Measurements from ENCODE around the gene CUTC. TPM values are rescaled to one million over a fixed set of nuclear protein-coding genes. Genes with fewer than 3 reads are reported as not detected.

The CUTC gene
- total and polyA plus RNA-seq, 9 donors, result 12.4 to 20.6 (median 14.1) TPM

- Histone ChIP-seq H3K9me3 (no peaks in the 10 kb centered on the region), H3K4me3 (no peak overlapping the region), H3K27ac (no peak overlapping the region), H3K4me1 (ENCODE audit: insufficient read depth) (no peaks in the 10 kb centered on the region), H3K27me3 (no peaks in the 10 kb centered on the region), H3K36me3 (no peaks in the 10 kb centered on the region)
- WGBS, 3 donors, result 81 to 86% (median 83%) methylated on average over 3 of the region's 3 CpGs
- intact Hi-C loops (cut with DNase I), result no loop called here
- no peak for DNase-seq
- no peak for TF ChIP-seq CTCF (IDR thresholded peaks at IDR 0.05)
Observed at GRCh38 chr10:99693933-99694583, 38.0 kb upstream of the CUTC start.

DNA sequence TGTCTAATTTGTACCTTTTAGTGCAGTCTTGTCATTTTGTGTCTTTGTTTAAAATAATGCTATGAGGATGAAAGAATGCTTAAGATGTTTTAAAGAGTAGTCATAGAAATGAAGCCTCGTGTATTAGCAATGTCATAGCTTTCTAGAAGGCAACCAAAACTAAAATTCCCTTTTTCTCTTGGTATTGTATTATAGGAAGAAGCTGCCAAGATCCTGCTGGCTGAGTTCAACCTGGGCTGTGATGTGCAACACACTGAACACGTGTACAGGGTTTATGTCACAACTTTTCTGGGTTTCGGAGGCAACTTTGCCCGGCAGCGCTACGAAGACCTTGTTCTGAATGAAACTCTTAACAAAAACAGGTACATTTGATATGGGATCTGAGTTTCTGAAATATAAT, 36.3 kb upstream of the CUTC start:
- DNase-seq, result no peak
- Histone ChIP-seq H3K36me3 (no peaks in the 10 kb centered on the region), H3K27me3 (no peaks in the 10 kb centered on the region), H3K9me3 (no peaks in the 10 kb centered on the region), H3K4me3 (no peak overlapping the region), H3K4me1 (ENCODE audit: insufficient read depth) (no peaks in the 10 kb centered on the region), H3K27ac (no peak overlapping the region)
- no peak for TF ChIP-seq EP300 (IDR thresholded peaks at IDR 0.05)
- TF ChIP-seq CTCF (IDR thresholded peaks at IDR 0.05), result no peak
- no peak for TF ChIP-seq POLR2A (IDR thresholded peaks at IDR 0.05)
- 84 to 86% (median 85%) methylated on average over 6 of the region's 6 CpGs for WGBS, 3 donors
- intact Hi-C loops (cut with DNase I), result no loop called here

DNA sequence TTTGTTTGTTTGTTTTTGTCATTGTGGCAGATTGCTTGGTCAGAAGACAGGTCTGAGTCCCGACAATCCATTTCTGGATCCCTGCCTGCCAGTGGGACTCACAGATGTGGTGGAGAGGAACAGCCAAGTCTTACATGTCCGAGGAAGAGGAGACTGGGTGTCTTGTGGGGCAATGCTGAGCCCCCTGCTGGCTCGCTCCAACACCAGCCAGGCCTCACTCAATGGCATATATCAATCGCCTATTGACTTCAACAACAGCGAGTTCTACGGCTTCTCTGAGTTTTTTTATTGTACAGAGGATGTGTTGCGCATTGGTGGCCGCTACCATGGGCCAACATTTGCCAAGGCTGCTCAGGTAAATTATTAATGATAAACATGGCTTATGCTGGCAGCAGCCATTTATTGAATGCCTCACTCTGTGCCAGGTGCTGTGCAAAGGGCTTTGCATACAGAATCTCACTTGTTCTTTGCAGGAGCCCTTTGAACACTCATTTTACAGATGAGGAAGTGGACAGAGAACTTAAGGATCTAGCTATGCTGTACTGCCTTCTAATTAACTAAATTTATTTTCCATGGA, 33.4 kb upstream of the CUTC start:
- H3K27me3 ChIP-seq, result no peaks in the 10 kb centered on the region
- intact Hi-C loops (cut with DNase I), result no loop called here
- H3K36me3 ChIP-seq, result no peaks in the 10 kb centered on the region
- no peak overlapping the region for H3K4me3 ChIP-seq
- no peak for DNase-seq
- H3K4me1 ChIP-seq (ENCODE audit: insufficient read depth), result no peaks in the 10 kb centered on the region
- 87 to 91% (median 90%) methylated on average over 8 of the region's 8 CpGs for WGBS, 3 donors
- TF ChIP-seq EP300 (IDR thresholded peaks at IDR 0.05), result no peak
- TF ChIP-seq POLR2A (IDR thresholded peaks at IDR 0.05), result no peak
- no peak for TF ChIP-seq CTCF (IDR thresholded peaks at IDR 0.05)
- H3K27ac ChIP-seq, result no peak overlapping the region
- no peaks in the 10 kb centered on the region for H3K9me3 ChIP-seq

GRCh38 chr10:99700649-99701048, 31.4 kb upstream of the CUTC start:
- no peak for DNase-seq
- Histone ChIP-seq H3K4me1 (ENCODE audit: insufficient read depth) (no peaks in the 10 kb centered on the region), H3K27me3 (no peaks in the 10 kb centered on the region), H3K27ac (no peak overlapping the region), H3K36me3 (no peaks in the 10 kb centered on the region), H3K9me3 (no peaks in the 10 kb centered on the region), H3K4me3 (no peak overlapping the region)
- intact Hi-C loops (cut with DNase I), result no loop called here
- WGBS, 3 donors, result 89 to 94% (median 92%) methylated on average over 4 of the region's 4 CpGs
- TF ChIP-seq POLR2A (IDR thresholded peaks at IDR 0.05), result no peak
- TF ChIP-seq CTCF (IDR thresholded peaks at IDR 0.05), result no peak
- TF ChIP-seq EP300 (IDR thresholded peaks at IDR 0.05), result no peak
